GM23338 (cell line): ENCODE data around the gene LIME1. TPM values are rescaled to one million over a fixed set of nuclear protein-coding genes. Genes with fewer than 3 reads are reported as not detected.

ENCODE experiments used
- ATAC-seq: fragments of 200-7000 bp; cut with Tn5 transposase; 3 replicates; pipeline ENCODE4 v1.9.1; 2020
- DNase-seq: peaks from one replicate; pipeline ENCODE4 v3.0.0-alpha.2; 2015; ENCODE audit warnings: low spot score
- H2AFZ ChIP-seq: fragments of 200-600 bp; sonication (generic); 2 replicates; pipeline ENCODE4 v1.8.0; 2016; ENCODE audit warnings: antibody characterized with exemption, mild to moderate bottlenecking, moderate library complexity
- H3F3A ChIP-seq: fragments of 200-600 bp; sonication (generic); replicated peaks from 2 replicates; pipeline ENCODE4 v1.8.0; 2017; ENCODE audit warnings: antibody characterized with exemption, mixed run types, low read depth
- H3K27ac ChIP-seq: fragments of 200-600 bp; sonication (generic); 2 replicates; pipeline ENCODE4 v1.6.1; 2016; ENCODE audit warnings: low read depth
- H3K27me3 ChIP-seq: fragments of 200-600 bp; sonication (generic); 2 replicates; pipeline ENCODE4 v1.8.0; 2016; ENCODE audit warnings: mild to moderate bottlenecking, mixed run types, moderate library complexity; ENCODE audit not compliant: insufficient read depth
- H3K36me3 ChIP-seq: fragments of 200-600 bp; sonication (generic); 2 replicates; pipeline ENCODE4 v1.8.0; 2016; ENCODE audit warnings: mild to moderate bottlenecking; ENCODE audit not compliant: insufficient read depth
- H3K4me1 ChIP-seq: fragments of 200-600 bp; sonication (generic); 2 replicates; pipeline ENCODE4 v1.8.0; 2016; ENCODE audit warnings: mild to moderate bottlenecking, moderate library complexity; ENCODE audit not compliant: insufficient read depth
- H3K4me2 ChIP-seq: fragments of 200-600 bp; sonication (generic); 2 replicates; pipeline ENCODE4 v1.7.1; 2017; ENCODE audit warnings: mixed run types
- H3K4me3 ChIP-seq: fragments of 200-600 bp; sonication (generic); 2 replicates; pipeline ENCODE4 v1.6.1; 2016; ENCODE audit warnings: mixed run types
- H3K79me2 ChIP-seq: fragments of 200-600 bp; sonication (generic); replicated peaks from 2 replicates; pipeline ENCODE4 v1.8.0; 2017; ENCODE audit warnings: mild to moderate bottlenecking; ENCODE audit not compliant: insufficient read depth
- H3K9me2 ChIP-seq: fragments of 200-600 bp; sonication (generic); 2 replicates; pipeline ENCODE4 v1.8.0; 2017; ENCODE audit not compliant: insufficient read depth
- H4K20me1 ChIP-seq: fragments of 200-600 bp; sonication (generic); replicated peaks from 2 replicates; pipeline ENCODE4 v1.8.0; 2017; ENCODE audit warnings: mild to moderate bottlenecking; ENCODE audit not compliant: insufficient read depth
- H3K27ac Mint-ChIP-seq: 2 replicates; pipeline ENCODE4 v1.8.0; 2020; ENCODE audit warnings: inconsistent platforms, mild to moderate bottlenecking, moderate library complexity, mixed read lengths
- H3K27me3 Mint-ChIP-seq: 3 replicates; pipeline ENCODE4 v1.8.0; 2022; ENCODE audit warnings: low read depth, mild to moderate bottlenecking, moderate library complexity, mixed read lengths, inconsistent platforms; ENCODE audit not compliant: insufficient read depth, poor library complexity
- H3K36me3 Mint-ChIP-seq: 3 replicates; pipeline ENCODE4 v1.8.0; 2021; ENCODE audit warnings: low read depth, mild to moderate bottlenecking, inconsistent platforms, moderate library complexity, mixed read lengths
- H3K4me1 Mint-ChIP-seq: 3 replicates; pipeline ENCODE4 v1.8.0; 2020; ENCODE audit warnings: mild to moderate bottlenecking, inconsistent platforms, mixed read lengths
- H3K4me3 Mint-ChIP-seq: 3 replicates; pipeline ENCODE4 v1.8.0; 2021; ENCODE audit warnings: moderate library complexity, mild to moderate bottlenecking, inconsistent platforms, mixed read lengths
- H3K9me3 Mint-ChIP-seq: 3 replicates; pipeline ENCODE4 v1.8.0; 2020; ENCODE audit warnings: moderate library complexity, mild to moderate bottlenecking, inconsistent platforms, mixed read lengths
- CREB1 ChIP-seq: fragments of 250-450 bp; sonication (Bioruptor Pico); IDR thresholded peaks from 2 replicates; pipeline ENCODE4 v1.5.0; 2020; ENCODE audit warnings: low read depth, mild to moderate bottlenecking, moderate library complexity
- EZH2 ChIP-seq: fragments of 200-600 bp; sonication (generic); IDR thresholded peaks from one replicate; pipeline ENCODE4 v1.8.0; 2017; ENCODE audit warnings: antibody characterized with exemption, mild to moderate bottlenecking, low read depth; ENCODE audit not compliant: unreplicated experiment
- EZH2phosphoT487 ChIP-seq: fragments of 200-600 bp; sonication (generic); IDR thresholded peaks from one replicate; pipeline ENCODE4 v1.8.1; 2018; ENCODE audit warnings: antibody characterized with exemption; ENCODE audit not compliant: unreplicated experiment
- NANOG ChIP-seq: IDR thresholded peaks from 2 replicates; pipeline ENCODE4 v1.6.1; 2016; ENCODE audit warnings: antibody characterized with exemption, borderline replicate concordance
- STAT1 ChIP-seq: IDR thresholded peaks from one replicate; pipeline ENCODE4 v1.6.1; 2016; ENCODE audit warnings: antibody characterized with exemption; ENCODE audit not compliant: unreplicated experiment
- ZNF331 ChIP-seq: fragments of 250-450 bp; sonication (Bioruptor Pico); IDR thresholded peaks from 2 replicates; pipeline ENCODE4 v1.5.0; 2020; ENCODE audit warnings: low read depth, mild to moderate bottlenecking, moderate library complexity
- polyA plus RNA-seq: library from polyadenylated mRNA; unstranded; fragments of >200 nt; fragmentation: Nextera tagmentation; extraction: Ambion mirVana; gene quantifications from 2 replicates; pipeline ENCODE4 v1.2.1, GENCODE V29; 2016
- total RNA-seq: library from RNA; depleted of rRNA; stranded (reverse); fragments of >200 nt; shearing (Covaris generic); gene quantifications from 2 replicates; pipeline ENCODE4 v1.2.3, GENCODE V29; 2014
- TF ChIP-seq, protein P1 (sequence below): fragments of 250-450 bp; sonication (Bioruptor Pico); IDR thresholded peaks from 2 replicates; pipeline ENCODE4 v1.5.0; 2020; ENCODE audit warnings: mild to moderate bottlenecking, moderate library complexity

LIME1 gene
- total and polyA plus RNA-seq, 2 experiments from 2014 or later = 4.7 to 12.2 TPM

GRCh38 chr20:63748070-63748933 lies 11.8 kb downstream of the LIME1 start:
- no peak for DNase-seq
- Histone ChIP-seq H3K4me2 (no peak overlapping the region), H3K27me3 (no peaks in the 10 kb centered on the region), H2AFZ (no peak overlapping the region), H3K4me3 (no peak overlapping the region), H3F3A (peaks cover 22% of the 10 kb centered on the region), H4K20me1 (no peaks in the 10 kb centered on the region), H3K9me2 (no peaks in the 10 kb centered on the region), H3K79me2 (no peaks in the 10 kb centered on the region), H3K4me1 (peaks cover 4% of the 10 kb centered on the region; the same call in 1 of the 2 replicates), H3K27ac (no peak overlapping the region), H3K36me3 (no peaks in the 10 kb centered on the region)
- no peak for ATAC-seq
- no peak for TF ChIP-seq EZH2
- no peak for TF ChIP-seq STAT1
- TF ChIP-seq, protein P1, sequence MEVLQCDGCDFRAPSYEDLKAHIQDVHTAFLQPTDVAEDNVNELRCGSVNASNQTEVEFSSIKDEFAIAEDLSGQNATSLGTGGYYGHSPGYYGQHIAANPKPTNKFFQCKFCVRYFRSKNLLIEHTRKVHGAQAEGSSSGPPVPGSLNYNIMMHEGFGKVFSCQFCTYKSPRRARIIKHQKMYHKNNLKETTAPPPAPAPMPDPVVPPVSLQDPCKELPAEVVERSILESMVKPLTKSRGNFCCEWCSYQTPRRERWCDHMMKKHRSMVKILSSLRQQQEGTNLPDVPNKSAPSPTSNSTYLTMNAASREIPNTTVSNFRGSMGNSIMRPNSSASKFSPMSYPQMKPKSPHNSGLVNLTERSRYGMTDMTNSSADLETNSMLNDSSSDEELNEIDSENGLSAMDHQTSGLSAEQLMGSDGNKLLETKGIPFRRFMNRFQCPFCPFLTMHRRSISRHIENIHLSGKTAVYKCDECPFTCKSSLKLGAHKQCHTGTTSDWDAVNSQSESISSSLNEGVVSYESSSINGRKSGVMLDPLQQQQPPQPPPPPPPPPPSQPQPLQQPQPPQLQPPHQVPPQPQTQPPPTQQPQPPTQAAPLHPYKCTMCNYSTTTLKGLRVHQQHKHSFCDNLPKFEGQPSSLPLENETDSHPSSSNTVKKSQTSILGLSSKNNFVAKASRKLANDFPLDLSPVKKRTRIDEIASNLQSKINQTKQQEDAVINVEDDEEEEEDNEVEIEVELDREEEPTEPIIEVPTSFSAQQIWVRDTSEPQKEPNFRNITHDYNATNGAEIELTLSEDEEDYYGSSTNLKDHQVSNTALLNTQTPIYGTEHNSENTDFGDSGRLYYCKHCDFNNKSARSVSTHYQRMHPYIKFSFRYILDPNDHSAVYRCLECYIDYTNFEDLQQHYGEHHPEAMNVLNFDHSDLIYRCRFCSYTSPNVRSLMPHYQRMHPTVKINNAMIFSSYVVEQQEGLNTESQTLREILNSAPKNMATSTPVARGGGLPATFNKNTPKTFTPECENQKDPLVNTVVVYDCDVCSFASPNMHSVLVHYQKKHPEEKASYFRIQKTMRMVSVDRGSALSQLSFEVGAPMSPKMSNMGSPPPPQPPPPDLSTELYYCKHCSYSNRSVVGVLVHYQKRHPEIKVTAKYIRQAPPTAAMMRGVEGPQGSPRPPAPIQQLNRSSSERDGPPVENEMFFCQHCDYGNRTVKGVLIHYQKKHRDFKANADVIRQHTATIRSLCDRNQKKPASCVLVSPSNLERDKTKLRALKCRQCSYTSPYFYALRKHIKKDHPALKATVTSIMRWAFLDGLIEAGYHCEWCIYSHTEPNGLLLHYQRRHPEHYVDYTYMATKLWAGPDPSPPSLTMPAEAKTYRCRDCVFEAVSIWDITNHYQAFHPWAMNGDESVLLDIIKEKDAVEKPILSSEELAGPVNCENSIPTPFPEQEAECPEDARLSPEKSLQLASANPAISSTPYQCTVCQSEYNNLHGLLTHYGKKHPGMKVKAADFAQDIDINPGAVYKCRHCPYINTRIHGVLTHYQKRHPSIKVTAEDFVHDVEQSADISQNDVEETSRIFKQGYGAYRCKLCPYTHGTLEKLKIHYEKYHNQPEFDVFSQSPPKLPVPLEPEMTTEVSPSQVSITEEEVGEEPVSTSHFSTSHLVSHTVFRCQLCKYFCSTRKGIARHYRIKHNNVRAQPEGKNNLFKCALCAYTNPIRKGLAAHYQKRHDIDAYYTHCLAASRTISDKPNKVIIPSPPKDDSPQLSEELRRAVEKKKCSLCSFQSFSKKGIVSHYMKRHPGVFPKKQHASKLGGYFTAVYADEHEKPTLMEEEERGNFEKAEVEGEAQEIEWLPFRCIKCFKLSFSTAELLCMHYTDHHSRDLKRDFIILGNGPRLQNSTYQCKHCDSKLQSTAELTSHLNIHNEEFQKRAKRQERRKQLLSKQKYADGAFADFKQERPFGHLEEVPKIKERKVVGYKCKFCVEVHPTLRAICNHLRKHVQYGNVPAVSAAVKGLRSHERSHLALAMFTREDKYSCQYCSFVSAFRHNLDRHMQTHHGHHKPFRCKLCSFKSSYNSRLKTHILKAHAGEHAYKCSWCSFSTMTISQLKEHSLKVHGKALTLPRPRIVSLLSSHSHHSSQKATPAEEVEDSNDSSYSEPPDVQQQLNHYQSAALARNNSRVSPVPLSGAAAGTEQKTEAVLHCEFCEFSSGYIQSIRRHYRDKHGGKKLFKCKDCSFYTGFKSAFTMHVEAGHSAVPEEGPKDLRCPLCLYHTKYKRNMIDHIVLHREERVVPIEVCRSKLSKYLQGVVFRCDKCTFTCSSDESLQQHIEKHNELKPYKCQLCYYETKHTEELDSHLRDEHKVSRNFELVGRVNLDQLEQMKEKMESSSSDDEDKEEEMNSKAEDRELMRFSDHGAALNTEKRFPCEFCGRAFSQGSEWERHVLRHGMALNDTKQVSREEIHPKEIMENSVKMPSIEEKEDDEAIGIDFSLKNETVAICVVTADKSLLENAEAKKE = no peak
- no peak for TF ChIP-seq ZNF331 (CRISPR knock-in tag)
- TF ChIP-seq NANOG = no peak
- no peak for TF ChIP-seq CREB1 (CRISPR knock-in tag)
- TF ChIP-seq EZH2phosphoT487 = no peak
- Mint-ChIP-seq H3K9me3 (no peaks in the 10 kb centered on the region; the same call in 2 of the 3 replicates), H3K4me3 (no peak overlapping the region), H3K27ac (no peak overlapping the region), H3K36me3 (peaks cover 6% of the 10 kb centered on the region), H3K27me3 (peaks cover 8% of the 10 kb centered on the region), H3K4me1 (peaks cover 10% of the 10 kb centered on the region)
